Ascending aorta (tissue), 2 donors: ENCODE measurements around the gene RSPH9. TPM values are rescaled to one million over a fixed set of nuclear protein-coding genes. Genes with fewer than 3 reads are reported as not detected.

Experiments
- DNase-seq, 2 donors: peaks; one replicate each; pipeline ENCODE4 v3.0.0-alpha.2; 2019; ENCODE audit warnings: low spot score in 2 of 2
- H3K27ac ChIP-seq, 2 donors: fragments of 200-600 bp; sonication (generic); one replicate each; pipeline ENCODE4 v1.5.1; 2016 to 2017; ENCODE audit warnings: mild to moderate bottlenecking in 1 of 2
- H3K27me3 ChIP-seq: fragments of 200-600 bp; sonication (generic); one replicate; pipeline ENCODE4 v1.5.1; 2017
- H3K36me3 ChIP-seq, 2 donors: fragments of 200-600 bp; sonication (generic); one replicate each; pipeline ENCODE4 v1.5.1; 2016
- H3K4me1 ChIP-seq, 2 donors: fragments of 200-600 bp; sonication (generic); one replicate each; pipeline ENCODE4 v1.5.1; 2016 to 2017; ENCODE audit warnings: mild to moderate bottlenecking in 1 of 2
- H3K4me3 ChIP-seq, 2 donors: fragments of 200-600 bp; sonication (generic); one replicate each; pipeline ENCODE4 v1.5.1; 2016 to 2017; ENCODE audit warnings: mild to moderate bottlenecking in 1 of 2
- H3K9me3 ChIP-seq, 2 donors: fragments of 200-600 bp; sonication (generic); one replicate each; pipeline ENCODE4 v1.5.1; 2016
- intact Hi-C: fragments of 100-400 bp; cut with DNase I; formaldehyde crosslinking; loops from one replicate; pipeline ENCODE4 v1.15.1; 2023
- total RNA-seq: library from RNA; depleted of rRNA; stranded (reverse); fragments of >200 nt; gene quantifications from one replicate; pipeline ENCODE4 v1.1.0, GENCODE V29; 2016
- TF ChIP-seq, protein P1 (sequence below), 3 experiments: fragments of 200-600 bp in 2 of 3; fragments of 450-650 bp in 1 of 3; sonication (generic) in 2 of 3; IDR thresholded peaks; one replicate each; pipeline ENCODE4 v1.5.1; 2016 to 2019; ENCODE audit warnings: antibody characterized with exemption in 3 of 3, mild to moderate bottlenecking in 1 of 3, moderate library complexity in 1 of 3

RSPH9 gene
- total RNA-seq, 1 donor from 2014 or later = not detected

- Histone ChIP-seq H3K27ac (peak overlapping the region; percentile 78 to 85), H3K4me1 (peaks cover 5 to 19% of the 10 kb centered on the region in 2 donors), H3K9me3 (no peaks in the 10 kb centered on the region), H3K27me3 (no peaks in the 10 kb centered on the region), H3K36me3 (no peaks in the 10 kb centered on the region), H3K4me3 (no peak overlapping the region)
- DNase-seq = no peak
- TF ChIP-seq, protein P1, sequence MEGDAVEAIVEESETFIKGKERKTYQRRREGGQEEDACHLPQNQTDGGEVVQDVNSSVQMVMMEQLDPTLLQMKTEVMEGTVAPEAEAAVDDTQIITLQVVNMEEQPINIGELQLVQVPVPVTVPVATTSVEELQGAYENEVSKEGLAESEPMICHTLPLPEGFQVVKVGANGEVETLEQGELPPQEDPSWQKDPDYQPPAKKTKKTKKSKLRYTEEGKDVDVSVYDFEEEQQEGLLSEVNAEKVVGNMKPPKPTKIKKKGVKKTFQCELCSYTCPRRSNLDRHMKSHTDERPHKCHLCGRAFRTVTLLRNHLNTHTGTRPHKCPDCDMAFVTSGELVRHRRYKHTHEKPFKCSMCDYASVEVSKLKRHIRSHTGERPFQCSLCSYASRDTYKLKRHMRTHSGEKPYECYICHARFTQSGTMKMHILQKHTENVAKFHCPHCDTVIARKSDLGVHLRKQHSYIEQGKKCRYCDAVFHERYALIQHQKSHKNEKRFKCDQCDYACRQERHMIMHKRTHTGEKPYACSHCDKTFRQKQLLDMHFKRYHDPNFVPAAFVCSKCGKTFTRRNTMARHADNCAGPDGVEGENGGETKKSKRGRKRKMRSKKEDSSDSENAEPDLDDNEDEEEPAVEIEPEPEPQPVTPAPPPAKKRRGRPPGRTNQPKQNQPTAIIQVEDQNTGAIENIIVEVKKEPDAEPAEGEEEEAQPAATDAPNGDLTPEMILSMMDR (IDR thresholded peaks at IDR 0.05) = no peak
- intact Hi-C loops = loop anchor here (5.0 kb wide), 2 partner anchors 69 to 76 kb away; partner anchors contain the start of genes GTPBP2 and VEGFA
Observed at GRCh38 chr6:43703512-43704429, 58.9 kb downstream of the RSPH9 start.

- H3K4me3 ChIP-seq = no peak overlapping the region
- TF ChIP-seq, protein P1 (IDR thresholded peaks at IDR 0.05) = no peak
- H3K4me1 ChIP-seq = peaks cover 5 to 19% of the 10 kb centered on the region in 2 donors
- no peak for DNase-seq
- H3K36me3 ChIP-seq = no peaks in the 10 kb centered on the region
- no peaks in the 10 kb centered on the region for H3K27me3 ChIP-seq
- intact Hi-C loops = no loop called here
- H3K9me3 ChIP-seq = no peaks in the 10 kb centered on the region
- peak overlapping the region in 1 of 2 donors; percentile 12 for H3K27ac ChIP-seq
Observed at GRCh38 chr6:43705996-43706395, 61.2 kb downstream of the RSPH9 start.

- TF ChIP-seq, protein P1 (IDR thresholded peaks at IDR 0.05) = no peak
- DNase-seq = no peak
- no peaks in the 10 kb centered on the region for H3K9me3 ChIP-seq
- H3K36me3 ChIP-seq = no peaks in the 10 kb centered on the region
- no peak overlapping the region for H3K27ac ChIP-seq
- H3K27me3 ChIP-seq = no peaks in the 10 kb centered on the region
- no peak overlapping the region for H3K4me3 ChIP-seq
- H3K4me1 ChIP-seq = peaks cover 5 to 17% of the 10 kb centered on the region in 2 donors
- intact Hi-C loops = no loop called here
Observed at GRCh38 chr6:43706788-43707187, 62.0 kb downstream of the RSPH9 start.

- intact Hi-C loops = no loop called here
- no peaks in the 10 kb centered on the region for H3K27me3 ChIP-seq
- H3K9me3 ChIP-seq = no peaks in the 10 kb centered on the region
- no peak overlapping the region for H3K27ac ChIP-seq
- H3K4me1 ChIP-seq = peaks cover 5 to 12% of the 10 kb centered on the region in 2 donors
- no peak overlapping the region for H3K4me3 ChIP-seq
- no peaks in the 10 kb centered on the region for H3K36me3 ChIP-seq
- TF ChIP-seq, protein P1 (IDR thresholded peaks at IDR 0.05) = no peak
- DNase-seq = no peak
Observed at GRCh38 chr6:43707269-43707668, 62.4 kb downstream of the RSPH9 start.

DNA sequence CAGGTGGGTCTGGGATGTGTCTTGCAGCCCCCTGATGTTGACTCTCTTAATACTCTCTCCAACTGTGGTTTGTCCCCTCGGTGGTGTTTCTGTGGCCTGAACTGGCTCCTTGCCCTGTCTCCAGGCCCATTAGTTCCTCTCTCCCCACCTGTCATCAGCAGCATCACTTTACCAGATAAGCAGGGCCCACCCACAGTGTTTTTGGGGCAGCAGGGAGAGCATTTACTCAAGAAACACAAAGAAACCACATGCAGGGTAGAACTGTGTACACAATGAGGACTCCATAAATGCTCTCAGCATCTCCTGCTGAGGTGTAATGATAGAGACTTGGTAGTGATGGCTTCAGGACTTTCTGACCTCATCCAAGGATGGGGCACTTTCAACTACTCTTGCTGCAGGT lies 62.9 kb downstream of the RSPH9 start:
- H3K27ac ChIP-seq = no peak overlapping the region
- H3K27me3 ChIP-seq = no peaks in the 10 kb centered on the region
- TF ChIP-seq, protein P1 (IDR thresholded peaks at IDR 0.05) = no peak
- DNase-seq = no peak
- H3K4me3 ChIP-seq = no peak overlapping the region
- intact Hi-C loops = no loop called here
- no peaks in the 10 kb centered on the region for H3K36me3 ChIP-seq
- no peaks in the 10 kb centered on the region for H3K9me3 ChIP-seq
- H3K4me1 ChIP-seq = peaks cover 5 to 9% of the 10 kb centered on the region in 2 donors
